GM18499 (cell line): Measurements from ENCODE around the gene RNFT1.
"Not testable (repeated sequence)": the region's sequence is repeated elsewhere in the genome, so short reads cannot be mapped to it uniquely, and the experiment has no call there.

Source experiments
- ATAC-seq: cut with Tn5 transposase; IDR thresholded peaks from one replicate; pipeline ENCODE4 v1.9.1; 2021; ENCODE audit warnings: moderate number of reproducible peaks; ENCODE audit not compliant: insufficient read depth, unreplicated experiment

The RNFT1 gene

DNA sequence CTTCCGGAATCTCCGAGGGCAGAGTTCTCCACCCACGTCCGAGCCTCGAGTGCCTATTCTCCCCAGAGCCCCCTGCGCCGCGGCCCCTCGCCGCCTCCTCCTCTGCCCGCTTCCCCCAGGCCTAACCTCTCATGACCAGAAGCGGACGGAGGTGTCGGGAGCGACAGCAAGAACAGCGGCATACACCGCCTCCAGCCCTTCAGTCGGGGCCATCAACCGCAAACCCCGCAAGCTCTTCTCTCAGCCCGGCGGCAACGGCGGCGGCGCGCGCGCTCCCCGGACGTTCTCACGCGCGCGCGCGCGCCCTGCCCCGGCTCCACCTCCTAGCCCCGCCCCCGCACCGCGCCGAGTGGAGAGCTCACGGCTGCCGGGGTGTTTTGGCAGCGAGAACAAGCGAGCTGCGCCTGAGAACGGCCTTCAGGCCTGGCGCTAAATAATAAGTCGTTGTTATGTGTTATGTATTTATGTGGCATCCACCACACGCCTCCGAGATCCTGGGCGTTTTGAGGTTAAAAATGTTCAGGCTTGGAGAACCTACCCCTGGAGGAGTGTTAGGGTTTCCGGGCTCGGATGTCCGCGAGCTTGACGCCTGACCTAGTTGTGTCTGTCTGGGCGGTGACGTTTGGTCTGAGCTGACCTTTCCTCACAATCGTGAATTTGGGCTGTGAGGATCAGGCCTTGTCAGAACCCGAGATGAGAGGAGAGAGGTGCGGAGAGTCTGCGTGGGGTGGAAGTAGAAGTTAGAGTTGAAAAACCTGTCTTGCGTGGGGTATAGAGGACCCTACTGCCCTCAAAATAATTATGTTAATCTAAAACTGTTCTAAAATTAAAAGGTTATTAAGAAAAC lies at the start of gene RNFT1:
Gene RNFT1 (minus strand): TSS at position 259 of the 847 bp plus-strand sequence. CDS start 77 bp downstream, at position 182.
- ATAC-seq: no peak

- ATAC-seq: not testable (repeated sequence)
Observed at GRCh38 chr17:60009326-60009725, 44.8 kb upstream of the RNFT1 start.

DNA sequence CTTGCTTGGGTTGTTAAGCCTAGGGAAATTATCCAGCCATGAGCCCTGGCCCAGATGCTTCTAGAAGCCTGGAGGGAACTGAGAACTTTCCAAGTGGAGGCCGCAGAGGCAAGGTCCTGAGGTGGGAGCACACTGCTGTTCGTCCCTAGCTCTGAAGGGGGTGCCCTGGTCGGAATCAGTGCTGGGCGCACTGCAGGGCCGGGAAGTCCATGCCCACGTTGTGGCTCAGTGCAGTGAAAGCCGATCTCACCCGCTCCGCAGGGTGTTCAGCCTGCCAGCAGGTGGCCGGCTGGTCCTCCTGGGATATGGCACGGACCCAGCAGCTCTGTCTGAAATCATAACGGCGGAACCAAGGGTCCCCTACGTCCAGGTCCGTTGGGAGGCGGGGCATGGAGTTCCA lies 43.8 kb upstream of the RNFT1 start:
- ATAC-seq: not testable (repeated sequence)

DNA sequence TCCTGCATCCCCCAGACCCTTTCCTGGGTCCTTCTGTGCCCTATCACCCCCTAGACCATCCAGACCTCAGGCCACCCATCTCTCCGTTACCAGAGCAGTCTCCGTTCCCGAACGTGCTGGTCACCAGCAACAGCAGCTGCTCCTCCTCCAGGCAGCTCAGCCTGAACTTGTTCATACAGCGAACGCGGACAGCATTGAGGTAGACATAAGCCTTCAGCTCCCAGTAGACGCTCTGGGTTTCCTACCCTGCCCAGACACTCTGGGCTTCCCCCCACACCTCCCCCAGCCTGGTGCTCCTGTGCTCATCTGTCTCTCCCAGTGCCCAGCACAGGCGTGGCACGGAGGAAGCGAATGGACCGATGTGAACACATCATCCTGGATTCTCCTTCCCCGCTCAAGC lies 41.6 kb upstream of the RNFT1 start:
- ATAC-seq: no peak

DNA sequence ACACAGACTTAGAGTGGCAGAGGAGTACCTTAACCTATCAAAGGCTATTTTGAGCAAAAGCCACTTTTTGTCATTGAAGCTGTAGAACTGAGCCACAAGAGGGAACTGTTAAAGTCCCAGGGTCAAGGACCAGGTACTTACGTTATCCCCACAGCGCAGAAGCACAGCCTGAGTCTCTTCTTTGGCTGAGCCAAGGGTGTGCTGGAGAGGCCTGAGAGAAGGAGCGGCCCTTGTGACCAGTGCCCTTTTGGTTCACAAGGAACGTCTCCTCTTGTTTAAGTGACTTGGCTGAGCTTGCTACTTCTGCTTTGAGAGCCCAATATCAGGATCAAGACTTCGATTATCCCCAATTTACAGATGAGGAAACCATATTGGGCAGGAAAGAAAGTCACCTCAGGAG lies 40.0 kb upstream of the RNFT1 start:
- ATAC-seq: not testable (repeated sequence)

- ATAC-seq: not testable (repeated sequence)
Observed at GRCh38 chr17:60002405-60002804, 37.9 kb upstream of the RNFT1 start.

- ATAC-seq: not testable (repeated sequence)
Observed at GRCh38 chr17:59996608-59997007, 32.1 kb upstream of the RNFT1 start.

DNA sequence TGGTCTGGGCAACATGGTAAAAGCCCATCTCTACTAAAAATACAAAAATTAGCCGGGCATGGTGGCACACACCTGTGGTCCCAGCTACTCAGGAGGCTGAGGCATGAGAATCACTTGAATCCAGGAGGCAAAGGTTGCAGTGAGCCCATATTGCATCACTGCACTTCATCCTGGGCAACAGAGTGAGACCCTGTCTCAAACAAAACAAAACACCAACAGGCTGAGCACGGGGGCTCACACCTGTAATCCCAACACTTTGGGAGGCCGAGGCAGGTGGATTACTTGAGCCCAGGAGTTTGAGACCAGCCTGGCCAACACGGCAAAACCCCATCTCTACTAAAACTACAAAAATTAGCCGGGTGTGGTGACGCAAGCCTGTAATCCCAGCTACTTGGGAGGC lies 10.6 kb upstream of the RNFT1 start:
- ATAC-seq: not testable (repeated sequence)

GRCh38 chr17:59973483-59973882 lies 8.9 kb upstream of the RNFT1 start:
- not testable (repeated sequence) for ATAC-seq

DNA sequence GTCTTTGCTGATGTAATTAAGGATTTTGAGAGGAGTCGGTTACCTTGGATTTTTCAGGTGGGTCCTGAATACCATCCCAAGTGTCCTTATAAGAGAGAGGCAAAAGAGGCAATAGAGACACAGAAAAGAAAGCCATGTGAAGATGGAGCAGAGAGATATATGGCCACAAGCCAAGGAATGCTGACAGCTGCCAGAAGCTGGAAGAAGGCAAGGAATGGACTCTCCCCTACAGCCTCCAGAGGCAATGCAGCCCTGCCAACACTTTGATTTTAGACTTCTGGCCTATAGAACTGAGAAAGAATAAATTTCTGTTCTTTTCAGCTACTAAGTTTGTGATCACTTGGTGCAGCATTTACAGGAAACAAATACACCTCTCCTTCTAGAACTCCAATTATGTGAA lies 8.2 kb upstream of the RNFT1 start:
- ATAC-seq: no peak

GRCh38 chr17:59971771-59972170 lies 7.2 kb upstream of the RNFT1 start:
- not testable (repeated sequence) for ATAC-seq

GRCh38 chr17:59963738-59964481 lies 630 bp downstream of the RNFT1 start:
- no peak for ATAC-seq

DNA sequence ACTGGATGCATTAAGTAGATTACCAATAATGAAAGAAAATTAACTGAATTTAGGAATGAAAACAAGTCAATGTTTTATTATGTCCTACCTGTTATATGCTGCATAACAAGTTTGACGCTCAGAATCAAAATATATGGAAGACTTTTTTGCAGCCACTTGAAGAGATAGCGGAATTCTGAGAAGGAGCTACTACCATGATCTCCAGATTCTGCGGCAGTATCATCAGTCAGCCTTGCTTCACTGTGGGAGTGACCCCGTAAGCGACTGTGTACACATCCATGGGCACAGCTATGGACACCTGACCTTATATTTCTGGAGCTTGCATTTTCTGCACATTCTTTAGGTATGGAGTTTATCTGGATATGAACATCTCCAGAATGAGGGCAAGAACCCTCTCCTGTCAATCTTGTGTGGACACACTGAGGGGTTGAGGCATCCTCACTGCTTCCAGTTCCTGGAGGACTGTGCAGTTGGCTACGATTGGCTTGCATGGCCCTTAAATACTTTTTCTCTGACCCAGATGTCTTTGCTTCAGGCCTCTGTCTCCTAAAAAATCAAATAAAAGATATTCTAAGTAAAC lies 1.7 kb downstream of the RNFT1 start:
- no peak for ATAC-seq

- ATAC-seq: not testable (repeated sequence)
Observed at GRCh38 chr17:59959574-59959973, 5.0 kb downstream of the RNFT1 start.

- no peak for ATAC-seq
Observed at GRCh38 chr17:59954856-59955255, 9.7 kb downstream of the RNFT1 start.

DNA sequence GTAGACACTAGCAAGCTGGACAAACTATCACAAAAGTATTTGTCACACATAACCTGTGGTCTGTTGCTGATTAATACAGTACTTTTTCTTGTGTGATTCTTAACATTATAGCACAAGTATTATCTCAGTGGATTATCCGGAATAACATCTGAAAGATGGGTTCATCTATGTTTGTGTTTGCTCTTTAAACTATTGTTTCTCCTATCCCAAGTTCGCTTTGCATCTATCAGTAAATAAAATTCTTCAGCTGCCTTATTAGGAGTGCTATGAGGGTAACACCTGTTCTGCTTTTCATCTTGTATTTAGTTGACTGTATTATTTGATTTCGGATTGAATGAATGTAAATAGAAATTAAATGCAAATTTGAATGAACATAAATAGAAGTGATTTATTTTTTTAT lies 14.5 kb downstream of the RNFT1 start:
- no peak for ATAC-seq

- not testable (repeated sequence) for ATAC-seq
Observed at GRCh38 chr17:59947310-59947709, 17.2 kb downstream of the RNFT1 start.

DNA sequence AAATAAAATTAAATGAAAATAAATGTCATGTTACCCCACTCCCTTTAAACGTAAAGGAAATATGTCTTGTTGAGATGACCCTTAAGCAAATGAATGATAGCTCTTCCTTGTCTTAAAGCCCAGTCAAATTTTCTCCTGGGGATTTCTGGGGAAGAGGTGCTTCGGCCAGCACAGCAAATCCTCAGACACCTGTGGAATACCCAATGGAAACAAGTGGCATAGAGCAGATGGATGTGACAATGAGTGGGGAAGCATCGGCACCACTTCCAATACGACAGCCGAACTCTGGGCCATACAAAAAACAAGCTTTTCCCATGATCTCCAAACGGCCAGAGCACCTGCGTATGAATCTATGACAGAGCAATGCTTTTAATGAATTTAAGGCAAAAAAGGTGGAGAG lies 18.1 kb downstream of the RNFT1 start:
- not testable (repeated sequence) for ATAC-seq

- ATAC-seq: no peak
Observed at GRCh38 chr17:59941131-59941530, 23.4 kb downstream of the RNFT1 start.

DNA sequence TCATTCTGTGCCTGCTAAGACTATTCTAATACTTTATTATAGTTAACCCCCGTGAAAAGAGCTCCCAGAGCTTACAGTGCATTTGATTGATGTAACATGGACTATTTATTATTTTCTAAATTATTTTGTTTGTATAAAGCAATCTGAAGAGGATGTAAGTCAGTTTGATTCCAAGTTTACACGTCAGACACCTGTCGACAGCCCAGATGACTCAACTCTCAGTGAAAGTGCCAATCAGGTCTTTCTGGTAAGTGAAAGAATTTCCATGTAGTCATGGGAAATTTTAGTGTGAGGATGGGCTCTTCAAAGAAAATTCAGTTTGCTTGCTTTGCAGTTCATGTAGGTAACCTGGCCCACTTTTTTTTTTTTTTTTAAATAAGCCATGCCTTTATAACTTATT lies 23.8 kb downstream of the RNFT1 start:
- not testable (repeated sequence) for ATAC-seq

- not testable (repeated sequence) for ATAC-seq
Observed at GRCh38 chr17:59933317-59933716, 31.2 kb downstream of the RNFT1 start.
